K562 (cell line): ENCODE data around the gene SIGLEC5. TPM values are rescaled to one million over a fixed set of nuclear protein-coding genes. Genes with fewer than 3 reads are reported as not detected.

Experiments used
- ATAC-seq: fragments of 200-7000 bp; cut with Tn5 transposase; 3 replicates; pipeline ENCODE4 v1.9.1; 2020; ENCODE audit warnings: moderate library complexity
- BruUV-seq: library from RNA; stranded (reverse); fragments of 400-500 nt; replicated peaks from 2 replicates; lab custom pipeline; 2021; lab: Mats Ljungman, UMichigan
- CTCF ChIA-PET: fragments of 300-600 bp; formaldehyde crosslinking; extraction: SDS; loops from one replicate; lab custom pipeline; 2021; ENCODE audit warnings: low intra/inter-chr PET ratio; lab: Yijun Ruan, JAX
- POLR2A ChIA-PET: fragments of 300-600, 350-650 bp; sonication (Branson Sonifier 250); formaldehyde crosslinking; extraction: SDS; loops from one replicate; lab custom pipeline; 2021; ENCODE audit warnings: antibody characterized with exemption, inconsistent platforms; lab: Yijun Ruan, JAX
- DNase-seq, 4 experiments: peaks; one replicate each; pipeline versions ENCODE4 v3.0.0 to v3.0.0-alpha.2; 2011 to 2018; ENCODE audit warnings: low spot score in 3 of 4, mixed read lengths in 3 of 4; ENCODE audit errors: extremely low read depth in 1 of 4
- FAIRE-seq: peaks from 2 replicates; lab custom pipeline; 2011; peaks lifted over from hg19 to GRCh38; lab: Jason Lieb, UNC
- H2AFZ ChIP-seq: 2 replicates; pipeline ENCODE4 v1.6.0; 2011; ENCODE audit warnings: low read depth, low read length, control low read depth, inconsistent platforms
- H3K27ac ChIP-seq: fragments of 200-600 bp; 3 replicates; pipeline ENCODE4 v1.8.0; 2011; ENCODE audit warnings: low read depth, mild to moderate bottlenecking, control low read depth, inconsistent platforms, low read length, moderate library complexity, mixed read lengths; ENCODE audit errors: extremely low read depth
- H3K27me3 ChIP-seq, 2 experiments: fragments of 300-600 bp in 1 of 2; 2 replicates in 1 of 2; 3 replicates in 1 of 2; pipeline versions ENCODE4 v1.6.0 to v1.8.0; 2011; ENCODE audit warnings: inconsistent platforms in 2 of 2, low read length in 2 of 2, mild to moderate bottlenecking in 1 of 2, mixed read lengths in 1 of 2, moderate library complexity in 1 of 2; ENCODE audit not compliant: control insufficient read depth in 2 of 2, insufficient read depth in 2 of 2
- H3K36me3 ChIP-seq: fragments of 300-600 bp; 3 replicates; pipeline ENCODE4 v1.8.0; 2011; ENCODE audit warnings: mild to moderate bottlenecking, low read length, inconsistent platforms; ENCODE audit not compliant: control insufficient read depth, insufficient read depth
- H3K4me1 ChIP-seq, 2 experiments: fragments of 200-600 bp in 1 of 2; replicated peaks in 1 of 2; 2 replicates in 1 of 2; 3 replicates in 1 of 2; pipeline versions ENCODE4 v1.5.1 to v1.8.0; 2011; ENCODE audit warnings: inconsistent platforms in 2 of 2, low read length in 2 of 2, mild to moderate bottlenecking in 1 of 2, mixed read lengths in 1 of 2, moderate library complexity in 1 of 2; ENCODE audit not compliant: control insufficient read depth in 2 of 2, insufficient read depth in 2 of 2
- H3K4me2 ChIP-seq: 2 replicates; pipeline ENCODE4 v1.6.1; 2011; ENCODE audit warnings: low read length, control low read depth, inconsistent platforms, mixed read lengths; ENCODE audit not compliant: insufficient read depth
- H3K4me3 ChIP-seq: fragments of 200-600 bp; sonication (generic), shearing (Covaris generic); 2 replicates; pipeline ENCODE4 v1.5.1; 2016; ENCODE audit warnings: control low read depth, inconsistent platforms
- H3K79me2 ChIP-seq: fragments of 200-600 bp; 3 replicates; pipeline ENCODE4 v1.8.0; 2011; ENCODE audit warnings: low read length, inconsistent platforms; ENCODE audit not compliant: control insufficient read depth, insufficient read depth
- H3K9ac ChIP-seq, 2 experiments: 2 replicates each; pipeline versions ENCODE4 v1.6.0 to v1.6.1; 2011; ENCODE audit warnings: low read depth in 2 of 2, low read length in 2 of 2, control low read depth in 1 of 2, inconsistent platforms in 1 of 2, mild to moderate bottlenecking in 1 of 2, mixed read lengths in 1 of 2; ENCODE audit not compliant: insufficient read depth in 1 of 2
- H3K9me1 ChIP-seq: one replicate; pipeline ENCODE4 v1.6.0; 2011; ENCODE audit warnings: inconsistent platforms, mild to moderate bottlenecking, low read length, moderate library complexity; ENCODE audit not compliant: control insufficient read depth, insufficient read depth
- H3K9me3 ChIP-seq: replicated peaks from 2 replicates; pipeline ENCODE4 v1.5.1; 2011; ENCODE audit warnings: low read depth, low read length, inconsistent platforms; ENCODE audit not compliant: control insufficient read depth, insufficient read depth
- H4K20me1 ChIP-seq: replicated peaks from 2 replicates; pipeline ENCODE4 v1.6.1; 2011; ENCODE audit warnings: low read length, inconsistent platforms, mixed read lengths; ENCODE audit not compliant: control insufficient read depth, insufficient read depth
- CBFA2T3 ChIP-seq: fragments of 450-650 bp; IDR thresholded peaks from 2 replicates; pipeline ENCODE4 v1.6.1; 2017
- ELF2 ChIP-seq: fragments of 250-450 bp; sonication (Bioruptor Pico); IDR thresholded peaks from 2 replicates; pipeline ENCODE4 v1.5.0; 2021; ENCODE audit warnings: mild to moderate bottlenecking
- HDAC2 ChIP-seq: fragments of 450-650 bp; IDR thresholded peaks from 2 replicates; pipeline ENCODE4 v1.6.1; 2016; ENCODE audit warnings: mild to moderate bottlenecking
- TCF3 ChIP-seq: sonication (generic); formaldehyde crosslinking; IDR thresholded peaks from 2 replicates; pipeline ENCODE4 v1.4.0; 2020; ENCODE audit warnings: mild to moderate bottlenecking, missing genetic modification reagents
- ZNF583 ChIP-seq: fragments of 250-450 bp; sonication (Bioruptor Pico); IDR thresholded peaks from 2 replicates; pipeline ENCODE4 v1.4.0; 2020
- WGBS: fragments of 100-300 bp; shearing (Covaris generic); methylation state at CpG from one replicate; pipeline ENCODE4 v1.1.6; 2016; ENCODE audit warnings: low coverage, mixed read lengths; ENCODE audit not compliant: insufficient coverage; ENCODE audit errors: missing lambda C conversion rate; 5-methylcytosine and 5-hydroxymethylcytosine counted together
- in situ Hi-C: fragments of 300-500 bp; cut with MboI; formaldehyde crosslinking; loops from 4 replicates; pipeline ENCODE4 v1.15.0; 2018; ENCODE audit warnings: inconsistent platforms, mixed read lengths
- intact Hi-C: fragments of 100-400 bp; cut with micrococcal nuclease; formaldehyde crosslinking; loops from 2 replicates; pipeline ENCODE4 v1.14.2; 2022
- polyA plus RNA-seq, 8 experiments: library from polyadenylated mRNA; depleted of rRNA in 4 of 8; stranded (reverse) in 5 of 8; unstranded in 3 of 8; fragments of >200 nt; fragmentation: Nextera tagmentation in 2 of 8; fragmentation: Illumina TruSeq in 1 of 8; extraction: Ambion mirVana in 2 of 8; extraction: Trizol in 1 of 8; gene quantifications; 2 replicates each; pipeline versions ENCODE4 v1.2.1 to v1.2.3, GENCODE V29; 2011 to 2014; ENCODE audit warnings: inconsistent platforms in 1 of 8, missing spikeins in 1 of 8
- total RNA-seq, 7 experiments: library from RNA; depleted of rRNA in 6 of 7; stranded (reverse); fragments of >200 nt in 6 of 7; fragmentation: Illumina TruSeq in 2 of 7; extraction: Trizol in 2 of 7; gene quantifications; 2 replicates each; pipeline versions ENCODE4 v1.2.1 to v1.2.3, GENCODE V29; 2011 to 2021; ENCODE audit warnings: low replicate concordance in 1 of 7
- TF ChIP-seq, protein P1 (sequence below): fragments of 450-650 bp; IDR thresholded peaks from 2 replicates; pipeline ENCODE4 v1.6.1; 2017; ENCODE audit warnings: antibody characterized with exemption, mild to moderate bottlenecking
- TF ChIP-seq, protein P2 (sequence below): fragments of 250-450 bp; sonication (Bioruptor Pico); IDR thresholded peaks from 2 replicates; pipeline ENCODE4 v1.4.0; 2020
- TF ChIP-seq, protein P3 (sequence below): IDR thresholded peaks from 2 replicates; pipeline ENCODE4 v1.6.1; 2011; ENCODE audit warnings: borderline replicate concordance, low read depth, mild to moderate bottlenecking, moderate library complexity, low read length; ENCODE audit not compliant: insufficient read depth, poor library complexity, severe bottlenecking

Gene SIGLEC5
- total and polyA plus RNA-seq, 9 of the 15 experiments (the other 6 are each of a cell fraction or from before 2014, with no cell fraction given) = 0.14 TPM; not detected in 8

DNA sequence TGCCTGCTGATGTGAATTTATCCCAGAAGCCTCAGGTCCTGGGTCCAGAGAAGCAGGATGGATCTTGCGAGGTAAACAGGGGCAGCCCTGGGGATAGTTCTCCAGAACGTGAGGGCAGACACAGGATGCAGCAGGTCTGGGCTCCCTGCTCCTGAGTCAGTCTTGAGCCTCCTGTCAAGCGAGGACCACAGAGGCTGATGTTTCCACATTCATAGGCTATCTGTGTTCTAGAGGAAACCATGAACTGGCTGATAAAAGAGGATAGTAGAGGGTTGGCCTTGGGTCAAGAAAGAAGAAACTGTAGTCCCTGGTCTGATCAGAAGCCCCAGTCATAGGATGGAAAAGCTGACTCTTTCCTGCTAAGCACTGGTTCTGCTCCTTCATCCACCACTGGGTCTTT is 56.9 kb downstream of the SIGLEC5 start:
- no peak for ATAC-seq
- H3K27ac ChIP-seq = peak overlapping the region; percentile 76; the same call in 2 of the 3 replicates
- intact Hi-C loops (loop anchor here (2.0 kb wide), 2 partner anchors 27 to 65 kb away; no protein-coding TSS in a partner anchor), in situ Hi-C loops (no loop called here)
- H3K9me3 ChIP-seq = no peaks in the 10 kb centered on the region
- FAIRE-seq = no peak
- peak in 2 of 4 experiments; percentile 37 to 68 for DNase-seq
- peak overlapping the region; percentile 71 for H3K4me3 ChIP-seq
- peaks cover 68% of the 10 kb centered on the region for H3K79me2 ChIP-seq
- no peaks in the 10 kb centered on the region for H4K20me1 ChIP-seq
- peak overlapping the region; percentile 47 to 66; a peak in 3 of 4 replicates for H3K9ac ChIP-seq
- ChIA-PET CTCF (no interaction called here), POLR2A (interaction anchor here (1.0 to 1.4 kb wide), 2 partner anchors 21 to 25 kb away, joined by 5 to 6 read pairs; no protein-coding TSS in a partner anchor)
- WGBS = 31% methylated on average over 3 of the region's 3 CpGs
- H3K27me3 ChIP-seq = no peaks in the 10 kb centered on the region
- H2AFZ ChIP-seq = no peak overlapping the region
- peak overlapping the region; percentile 97 for H3K4me2 ChIP-seq
- no peaks in the 10 kb centered on the region for H3K9me1 ChIP-seq
- BruUV-seq = no TSS peak
- peaks cover 10 to 37% of the 10 kb centered on the region in 2 experiments for H3K4me1 ChIP-seq
- peaks cover 53% of the 10 kb centered on the region for H3K36me3 ChIP-seq
- TF ChIP-seq, protein P1, sequence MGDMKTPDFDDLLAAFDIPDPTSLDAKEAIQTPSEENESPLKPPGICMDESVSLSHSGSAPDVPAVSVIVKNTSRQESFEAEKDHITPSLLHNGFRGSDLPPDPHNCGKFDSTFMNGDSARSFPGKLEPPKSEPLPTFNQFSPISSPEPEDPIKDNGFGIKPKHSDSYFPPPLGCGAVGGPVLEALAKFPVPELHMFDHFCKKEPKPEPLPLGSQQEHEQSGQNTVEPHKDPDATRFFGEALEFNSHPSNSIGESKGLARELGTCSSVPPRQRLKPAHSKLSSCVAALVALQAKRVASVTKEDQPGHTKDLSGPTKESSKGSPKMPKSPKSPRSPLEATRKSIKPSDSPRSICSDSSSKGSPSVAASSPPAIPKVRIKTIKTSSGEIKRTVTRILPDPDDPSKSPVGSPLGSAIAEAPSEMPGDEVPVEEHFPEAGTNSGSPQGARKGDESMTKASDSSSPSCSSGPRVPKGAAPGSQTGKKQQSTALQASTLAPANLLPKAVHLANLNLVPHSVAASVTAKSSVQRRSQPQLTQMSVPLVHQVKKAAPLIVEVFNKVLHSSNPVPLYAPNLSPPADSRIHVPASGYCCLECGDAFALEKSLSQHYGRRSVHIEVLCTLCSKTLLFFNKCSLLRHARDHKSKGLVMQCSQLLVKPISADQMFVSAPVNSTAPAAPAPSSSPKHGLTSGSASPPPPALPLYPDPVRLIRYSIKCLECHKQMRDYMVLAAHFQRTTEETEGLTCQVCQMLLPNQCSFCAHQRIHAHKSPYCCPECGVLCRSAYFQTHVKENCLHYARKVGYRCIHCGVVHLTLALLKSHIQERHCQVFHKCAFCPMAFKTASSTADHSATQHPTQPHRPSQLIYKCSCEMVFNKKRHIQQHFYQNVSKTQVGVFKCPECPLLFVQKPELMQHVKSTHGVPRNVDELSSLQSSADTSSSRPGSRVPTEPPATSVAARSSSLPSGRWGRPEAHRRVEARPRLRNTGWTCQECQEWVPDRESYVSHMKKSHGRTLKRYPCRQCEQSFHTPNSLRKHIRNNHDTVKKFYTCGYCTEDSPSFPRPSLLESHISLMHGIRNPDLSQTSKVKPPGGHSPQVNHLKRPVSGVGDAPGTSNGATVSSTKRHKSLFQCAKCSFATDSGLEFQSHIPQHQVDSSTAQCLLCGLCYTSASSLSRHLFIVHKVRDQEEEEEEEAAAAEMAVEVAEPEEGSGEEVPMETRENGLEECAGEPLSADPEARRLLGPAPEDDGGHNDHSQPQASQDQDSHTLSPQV = no peak
- peak; percentile 66; the same call in 1 of the 2 replicates for TF ChIP-seq ELF2 (CRISPR knock-in tag)
- no peak for TF ChIP-seq ZNF583 (CRISPR knock-in tag)
- TF ChIP-seq CBFA2T3 = peak; percentile 31; the same call in 1 of the 2 replicates
- peak; percentile 26; the same call in 1 of the 2 replicates for TF ChIP-seq TCF3 (CRISPR knock-in tag)
- no peak for TF ChIP-seq HDAC2
- TF ChIP-seq, protein P2, sequence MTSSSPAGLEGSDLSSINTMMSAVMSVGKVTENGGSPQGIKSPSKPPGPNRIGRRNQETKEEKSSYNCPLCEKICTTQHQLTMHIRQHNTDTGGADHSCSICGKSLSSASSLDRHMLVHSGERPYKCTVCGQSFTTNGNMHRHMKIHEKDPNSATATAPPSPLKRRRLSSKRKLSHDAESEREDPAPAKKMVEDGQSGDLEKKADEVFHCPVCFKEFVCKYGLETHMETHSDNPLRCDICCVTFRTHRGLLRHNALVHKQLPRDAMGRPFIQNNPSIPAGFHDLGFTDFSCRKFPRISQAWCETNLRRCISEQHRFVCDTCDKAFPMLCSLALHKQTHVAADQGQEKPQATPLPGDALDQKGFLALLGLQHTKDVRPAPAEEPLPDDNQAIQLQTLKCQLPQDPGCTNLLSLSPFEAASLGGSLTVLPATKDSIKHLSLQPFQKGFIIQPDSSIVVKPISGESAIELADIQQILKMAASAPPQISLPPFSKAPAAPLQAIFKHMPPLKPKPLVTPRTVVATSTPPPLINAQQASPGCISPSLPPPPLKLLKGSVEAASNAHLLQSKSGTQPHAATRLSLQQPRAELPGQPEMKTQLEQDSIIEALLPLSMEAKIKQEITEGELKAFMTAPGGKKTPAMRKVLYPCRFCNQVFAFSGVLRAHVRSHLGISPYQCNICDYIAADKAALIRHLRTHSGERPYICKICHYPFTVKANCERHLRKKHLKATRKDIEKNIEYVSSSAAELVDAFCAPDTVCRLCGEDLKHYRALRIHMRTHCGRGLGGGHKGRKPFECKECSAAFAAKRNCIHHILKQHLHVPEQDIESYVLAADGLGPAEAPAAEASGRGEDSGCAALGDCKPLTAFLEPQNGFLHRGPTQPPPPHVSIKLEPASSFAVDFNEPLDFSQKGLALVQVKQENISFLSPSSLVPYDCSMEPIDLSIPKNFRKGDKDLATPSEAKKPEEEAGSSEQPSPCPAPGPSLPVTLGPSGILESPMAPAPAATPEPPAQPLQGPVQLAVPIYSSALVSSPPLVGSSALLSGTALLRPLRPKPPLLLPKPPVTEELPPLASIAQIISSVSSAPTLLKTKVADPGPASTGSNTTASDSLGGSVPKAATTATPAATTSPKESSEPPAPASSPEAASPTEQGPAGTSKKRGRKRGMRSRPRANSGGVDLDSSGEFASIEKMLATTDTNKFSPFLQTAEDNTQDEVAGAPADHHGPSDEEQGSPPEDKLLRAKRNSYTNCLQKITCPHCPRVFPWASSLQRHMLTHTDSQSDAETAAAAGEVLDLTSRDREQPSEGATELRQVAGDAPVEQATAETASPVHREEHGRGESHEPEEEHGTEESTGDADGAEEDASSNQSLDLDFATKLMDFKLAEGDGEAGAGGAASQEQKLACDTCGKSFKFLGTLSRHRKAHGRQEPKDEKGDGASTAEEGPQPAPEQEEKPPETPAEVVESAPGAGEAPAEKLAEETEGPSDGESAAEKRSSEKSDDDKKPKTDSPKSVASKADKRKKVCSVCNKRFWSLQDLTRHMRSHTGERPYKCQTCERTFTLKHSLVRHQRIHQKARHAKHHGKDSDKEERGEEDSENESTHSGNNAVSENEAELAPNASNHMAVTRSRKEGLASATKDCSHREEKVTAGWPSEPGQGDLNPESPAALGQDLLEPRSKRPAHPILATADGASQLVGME (CRISPR knock-in tag) = no peak
- TF ChIP-seq, protein P3, sequence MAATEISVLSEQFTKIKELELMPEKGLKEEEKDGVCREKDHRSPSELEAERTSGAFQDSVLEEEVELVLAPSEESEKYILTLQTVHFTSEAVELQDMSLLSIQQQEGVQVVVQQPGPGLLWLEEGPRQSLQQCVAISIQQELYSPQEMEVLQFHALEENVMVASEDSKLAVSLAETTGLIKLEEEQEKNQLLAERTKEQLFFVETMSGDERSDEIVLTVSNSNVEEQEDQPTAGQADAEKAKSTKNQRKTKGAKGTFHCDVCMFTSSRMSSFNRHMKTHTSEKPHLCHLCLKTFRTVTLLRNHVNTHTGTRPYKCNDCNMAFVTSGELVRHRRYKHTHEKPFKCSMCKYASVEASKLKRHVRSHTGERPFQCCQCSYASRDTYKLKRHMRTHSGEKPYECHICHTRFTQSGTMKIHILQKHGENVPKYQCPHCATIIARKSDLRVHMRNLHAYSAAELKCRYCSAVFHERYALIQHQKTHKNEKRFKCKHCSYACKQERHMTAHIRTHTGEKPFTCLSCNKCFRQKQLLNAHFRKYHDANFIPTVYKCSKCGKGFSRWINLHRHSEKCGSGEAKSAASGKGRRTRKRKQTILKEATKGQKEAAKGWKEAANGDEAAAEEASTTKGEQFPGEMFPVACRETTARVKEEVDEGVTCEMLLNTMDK = no peak
